Body of pancreas (tissue), 4 donors: ENCODE data around the gene PTDSS2.
"Not testable (repeated sequence)": the region's sequence is repeated elsewhere in the genome, so short reads cannot be mapped to it uniquely, and the experiment has no call there.

Source experiments
- CTCF ChIP-seq, 7 experiments: fragments of 450-650 bp in 4 of 7; fragments of 200-600 bp in 3 of 7; sonication (generic) in 3 of 7; IDR thresholded peaks; one replicate each; pipeline ENCODE4 v1.5.1; 2016 to 2019; ENCODE audit warnings: antibody characterized with exemption in 7 of 7
- POLR2A ChIP-seq, 3 donors: fragments of 450-650 bp; IDR thresholded peaks; one replicate each; pipeline ENCODE4 v1.6.1; 2016; ENCODE audit warnings: antibody characterized with exemption in 3 of 3, mild to moderate bottlenecking in 2 of 3

DNA sequence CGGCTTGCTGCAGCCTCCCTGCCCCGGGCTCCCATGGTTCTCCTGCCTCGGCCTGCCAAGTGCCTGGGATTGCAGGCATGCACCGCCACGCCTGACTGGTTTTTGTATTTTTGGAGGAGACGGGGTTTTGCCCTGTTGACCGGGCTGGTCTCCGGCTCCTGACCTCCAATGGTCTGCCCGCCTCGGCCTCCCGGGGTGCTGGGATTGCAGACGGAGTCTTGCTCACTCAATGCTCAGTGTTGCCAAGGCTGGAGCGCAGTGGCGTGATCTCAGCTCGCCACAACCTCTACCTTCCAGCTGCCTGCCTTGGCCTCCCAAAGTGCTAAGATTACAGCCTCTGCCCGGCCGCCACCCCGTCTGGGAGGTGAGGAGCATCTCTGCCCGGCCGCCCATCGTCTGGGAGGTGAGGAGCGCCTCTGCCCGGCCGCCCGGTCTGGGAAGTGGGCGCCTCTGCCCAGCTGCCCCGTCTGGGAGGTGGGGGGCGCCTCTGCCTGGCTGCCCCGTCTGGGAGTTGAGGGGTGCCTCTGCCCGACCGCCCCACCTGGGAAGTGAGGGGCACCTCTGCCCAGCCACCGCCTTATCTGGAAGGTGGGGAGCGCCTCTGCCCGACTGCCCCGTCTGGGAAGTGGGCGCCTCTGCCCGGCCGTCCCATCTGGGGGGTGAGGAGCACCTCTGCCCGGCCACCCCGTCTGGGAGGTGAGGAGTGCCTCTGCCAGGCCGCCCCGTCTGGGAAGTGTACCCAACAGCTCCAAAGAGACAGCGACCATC is 67.0 kb downstream of the PTDSS2 start:
- not testable (repeated sequence) for TF ChIP-seq CTCF, POLR2A (IDR thresholded peaks at IDR 0.05)
